Body of pancreas (tissue), 4 donors: ENCODE measurements around the gene ALDH3B2. TPM values are rescaled to one million over a fixed set of nuclear protein-coding genes. Genes with fewer than 3 reads are reported as not detected.
"Not testable (repeated sequence)": the region's sequence is repeated elsewhere in the genome, so short reads cannot be mapped to it uniquely, and the experiment has no call there.

Source experiments
- ATAC-seq: fragments of 150-250 bp; one replicate; pipeline ENCODE4 v1.9.1; 2016
- DNase-seq, 4 donors: peaks; one replicate each; pipeline ENCODE4 v3.0.0-alpha.2; 2019
- H3K27ac ChIP-seq, 4 donors: fragments of 200-600 bp; sonication (generic); 1 replicate in 3 of 4; 2 replicates in 1 of 4; pipeline versions ENCODE4 v1.5.1 to v1.6.1; 2016 to 2019; ENCODE audit warnings: mild to moderate bottlenecking in 1 of 4, mixed read lengths in 1 of 4, moderate library complexity in 1 of 4
- H3K27me3 ChIP-seq, 2 donors: fragments of 200-600 bp; sonication (generic); one replicate each; pipeline ENCODE4 v1.6.0; 2016; ENCODE audit warnings: mild to moderate bottlenecking in 1 of 2
- H3K36me3 ChIP-seq, 2 donors: fragments of 200-600 bp; sonication (generic); replicated peaks in 1 of 2; 2 replicates each; pipeline ENCODE4 v1.5.1; 2016; ENCODE audit warnings: low read depth in 2 of 2; ENCODE audit not compliant: insufficient read depth in 1 of 2
- H3K4me1 ChIP-seq: fragments of 200-600 bp; sonication (generic); one replicate; pipeline ENCODE4 v1.6.0; 2016
- H3K4me3 ChIP-seq, 2 donors: fragments of 200-600 bp; sonication (generic); 1 replicate in 1 of 2; 2 replicates in 1 of 2; pipeline ENCODE4 v1.5.1; 2016 to 2019
- H3K9me3 ChIP-seq, 3 donors: fragments of 200-600 bp; sonication (generic); 1 replicate in 2 of 3; 2 replicates in 1 of 3; pipeline ENCODE4 v1.5.1; 2016
- CTCF ChIP-seq, 7 experiments: fragments of 450-650 bp in 4 of 7; fragments of 200-600 bp in 3 of 7; sonication (generic) in 3 of 7; IDR thresholded peaks; one replicate each; pipeline ENCODE4 v1.5.1; 2016 to 2019; ENCODE audit warnings: antibody characterized with exemption in 7 of 7
- POLR2A ChIP-seq, 3 donors: fragments of 450-650 bp; IDR thresholded peaks; one replicate each; pipeline ENCODE4 v1.6.1; 2016; ENCODE audit warnings: antibody characterized with exemption in 3 of 3, mild to moderate bottlenecking in 2 of 3
- WGBS, 2 donors: methylation state at CpG; one replicate each; pipeline ENCODE4 v1.1.5; 2017; 5-methylcytosine and 5-hydroxymethylcytosine counted together
- intact Hi-C: fragments of 100-400 bp; cut with DNase I; formaldehyde crosslinking; loops from one replicate; pipeline ENCODE4 v1.15.1; 2023
- total RNA-seq, 2 donors: library from RNA; depleted of rRNA; stranded (reverse); fragments of >200 nt; gene quantifications; one replicate each; pipeline ENCODE4 v1.1.0, GENCODE V29; 2016

The ALDH3B2 gene
- total RNA-seq, 2 donors from 2014 or later, result not detected

GRCh38 chr11:67640021-67640757 is 34.2 kb downstream of the ALDH3B2 start:
- H3K27me3 ChIP-seq, result no peaks in the 10 kb centered on the region
- DNase-seq, result peak; percentile 78 to 86 (median 80)
- 45 to 66% methylated on average over 9 to 23 of the region's 23 CpGs for WGBS, 2 donors
- no peaks in the 10 kb centered on the region for H3K36me3 ChIP-seq
- TF ChIP-seq POLR2A (IDR thresholded peaks at IDR 0.05) (no peak), CTCF (IDR thresholded peaks at IDR 0.05) (peak; percentile 31 to 78 (median 68))
- H3K27ac ChIP-seq, result no peak overlapping the region
- no peak overlapping the region for H3K4me3 ChIP-seq
- H3K9me3 ChIP-seq, result no peaks in the 10 kb centered on the region
- peak; percentile 80 for ATAC-seq
- peaks cover 11% of the 10 kb centered on the region for H3K4me1 ChIP-seq
- intact Hi-C loops, result no loop called here

GRCh38 chr11:67639438-67639859 is 35.0 kb downstream of the ALDH3B2 start, which contains the start of gene TBX10:
TBX10 (minus strand) TSS chr11:67639763; CDS start chr11:67639472, 291 bp downstream.
- H3K9me3 ChIP-seq, result no peaks in the 10 kb centered on the region
- no peaks in the 10 kb centered on the region for H3K27me3 ChIP-seq
- TF ChIP-seq POLR2A (IDR thresholded peaks at IDR 0.05) (no peak), CTCF (IDR thresholded peaks at IDR 0.05) (no peak)
- no peak within 1 kb of the TSS for H3K4me3 ChIP-seq
- no peak for DNase-seq
- intact Hi-C loops, result no loop called here
- ATAC-seq, result no peak
- 70 to 100% methylated on average over 1 to 18 of the region's 18 CpGs for WGBS, 2 donors
- H3K27ac ChIP-seq, result no peak within 1 kb of the TSS
- H3K4me1 ChIP-seq, result peaks cover 5% of the 10 kb centered on the region
- no peaks in the 10 kb centered on the region for H3K36me3 ChIP-seq

- peaks cover 5% of the 10 kb centered on the region for H3K4me1 ChIP-seq
- intact Hi-C loops, result no loop called here
- H3K27me3 ChIP-seq, result no peaks in the 10 kb centered on the region
- no peak for ATAC-seq
- 83 to 92% methylated on average over 4 to 21 of the region's 24 CpGs for WGBS, 2 donors
- no peaks in the 10 kb centered on the region for H3K9me3 ChIP-seq
- no peaks in the 10 kb centered on the region for H3K36me3 ChIP-seq
- no peak for TF ChIP-seq CTCF (IDR thresholded peaks at IDR 0.05)
- TF ChIP-seq POLR2A (IDR thresholded peaks at IDR 0.05), result no peak
- no peak overlapping the region for H3K27ac ChIP-seq
- no peak overlapping the region for H3K4me3 ChIP-seq
- DNase-seq, result no peak
Measured at GRCh38 chr11:67638535-67639437, 35.6 kb downstream of the ALDH3B2 start.

- H3K9me3 ChIP-seq, H3K36me3 ChIP-seq, H3K4me3 ChIP-seq, ATAC-seq, H3K27ac ChIP-seq, DNase-seq, H3K27me3 ChIP-seq, intact Hi-C loops: not testable (repeated sequence)
- WGBS, 2 donors, result 88 to 92% methylated on average over 3 of the region's 3 CpGs
- peaks cover 15% of the 10 kb centered on the region for H3K4me1 ChIP-seq
Measured at GRCh38 chr11:67637441-67637840, 37.0 kb downstream of the ALDH3B2 start.

GRCh38 chr11:67636962-67637361 is 37.5 kb downstream of the ALDH3B2 start:
- no peaks in the 10 kb centered on the region for H3K27me3 ChIP-seq
- H3K4me1 ChIP-seq, result peaks cover 20% of the 10 kb centered on the region
- WGBS, 2 donors, result 82 to 88% methylated on average over 6 of the region's 6 CpGs
- no peak overlapping the region for H3K27ac ChIP-seq
- TF ChIP-seq POLR2A (IDR thresholded peaks at IDR 0.05) (no peak), CTCF (IDR thresholded peaks at IDR 0.05) (no peak)
- H3K36me3 ChIP-seq, result no peaks in the 10 kb centered on the region
- ATAC-seq (no peak), DNase-seq (no peak)
- no peak overlapping the region for H3K4me3 ChIP-seq
- no peaks in the 10 kb centered on the region for H3K9me3 ChIP-seq
- intact Hi-C loops, result no loop called here
